Epithelial cell of proximal tubule (primary cell): Measurements from ENCODE around the gene HOXC5. TPM values are rescaled to one million over a fixed set of nuclear protein-coding genes. Genes with fewer than 3 reads are reported as not detected.
A peak's percentile ranks its signal among the peaks of the same experiment; 100 is the strongest.

Experiments used
- DNase-seq: peaks from one replicate; pipeline ENCODE4 v3.0.0-alpha.2; 2011; ENCODE audit warnings: low read depth
- H3K4me3 ChIP-seq: 2 replicates; pipeline ENCODE4 v1.5.1; 2011; ENCODE audit warnings: low read depth, mild to moderate bottlenecking, low read length
- total RNA-seq: library from RNA; depleted of rRNA; stranded (reverse); fragments of >200 nt; gene quantifications from 2 replicates; pipeline ENCODE4 v1.2.3, GENCODE V29; 2015
- TF ChIP-seq, protein P1 (sequence below): conservative IDR thresholded peaks from 2 replicates; pipeline ENCODE4 v1.5.1; 2012; ENCODE audit warnings: low read depth, mild to moderate bottlenecking, low read length

HOXC5 gene
- total RNA-seq, 1 donor from 2014 or later = 1.2 TPM

- H3K4me3 ChIP-seq = peak overlapping the region; percentile 84
- DNase-seq = no peak
- TF ChIP-seq, protein P1, sequence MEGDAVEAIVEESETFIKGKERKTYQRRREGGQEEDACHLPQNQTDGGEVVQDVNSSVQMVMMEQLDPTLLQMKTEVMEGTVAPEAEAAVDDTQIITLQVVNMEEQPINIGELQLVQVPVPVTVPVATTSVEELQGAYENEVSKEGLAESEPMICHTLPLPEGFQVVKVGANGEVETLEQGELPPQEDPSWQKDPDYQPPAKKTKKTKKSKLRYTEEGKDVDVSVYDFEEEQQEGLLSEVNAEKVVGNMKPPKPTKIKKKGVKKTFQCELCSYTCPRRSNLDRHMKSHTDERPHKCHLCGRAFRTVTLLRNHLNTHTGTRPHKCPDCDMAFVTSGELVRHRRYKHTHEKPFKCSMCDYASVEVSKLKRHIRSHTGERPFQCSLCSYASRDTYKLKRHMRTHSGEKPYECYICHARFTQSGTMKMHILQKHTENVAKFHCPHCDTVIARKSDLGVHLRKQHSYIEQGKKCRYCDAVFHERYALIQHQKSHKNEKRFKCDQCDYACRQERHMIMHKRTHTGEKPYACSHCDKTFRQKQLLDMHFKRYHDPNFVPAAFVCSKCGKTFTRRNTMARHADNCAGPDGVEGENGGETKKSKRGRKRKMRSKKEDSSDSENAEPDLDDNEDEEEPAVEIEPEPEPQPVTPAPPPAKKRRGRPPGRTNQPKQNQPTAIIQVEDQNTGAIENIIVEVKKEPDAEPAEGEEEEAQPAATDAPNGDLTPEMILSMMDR = no peak
These were observed 36.3 kb upstream of the HOXC5 start for GRCh38 chr12:53996240-53997203.

DNA sequence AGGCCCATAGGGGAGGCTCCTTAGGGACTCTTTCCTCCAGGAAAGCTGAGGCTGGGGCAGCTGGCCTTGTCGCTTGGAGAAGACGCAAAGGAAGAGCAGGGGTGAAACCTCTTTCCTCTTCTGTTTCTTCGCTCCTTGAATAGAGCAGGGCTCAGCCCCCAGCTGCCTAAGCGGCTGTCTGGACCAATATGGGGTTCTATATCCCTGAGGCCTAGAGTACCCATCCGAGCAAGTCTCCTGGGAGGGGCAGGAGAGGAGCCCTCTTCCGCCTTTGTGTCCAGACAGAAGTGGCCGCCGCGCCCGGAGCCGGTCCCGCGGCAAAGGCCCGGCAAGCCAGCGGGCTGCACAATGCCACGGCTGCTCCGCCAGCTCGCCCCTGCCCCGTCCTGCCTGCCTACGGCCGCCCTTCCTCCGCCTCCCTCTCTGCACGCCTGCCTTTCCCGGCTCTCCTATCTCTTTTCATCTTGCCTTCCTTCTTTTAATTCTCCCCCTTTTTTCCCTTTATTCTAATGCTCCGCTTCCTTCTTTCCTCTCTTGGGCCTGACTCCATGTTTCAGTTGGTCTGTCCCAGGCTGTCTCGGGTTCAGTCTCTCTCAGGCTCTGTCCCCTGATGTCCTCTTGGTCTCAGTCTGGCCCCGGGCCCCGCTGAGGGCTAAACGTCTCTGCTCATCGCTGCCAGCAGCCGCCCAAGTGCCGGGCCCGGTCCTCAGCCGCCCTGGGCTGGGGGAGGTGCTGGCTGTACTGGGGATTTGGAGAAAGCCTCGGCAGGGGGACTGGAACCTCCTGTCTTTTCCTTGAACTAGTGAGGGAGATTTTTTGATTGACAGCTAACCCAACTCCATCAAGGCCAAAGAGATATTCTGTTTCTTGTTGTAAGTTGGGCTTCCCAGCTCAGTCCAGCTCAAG is 35.4 kb upstream of the HOXC5 start:
- DNase-seq = no peak
- peak overlapping the region; percentile 84 for H3K4me3 ChIP-seq
- TF ChIP-seq, protein P1 = no peak

- peak overlapping the region; percentile 84 for H3K4me3 ChIP-seq
- DNase-seq = no peak
- TF ChIP-seq, protein P1 = no peak
These were observed 34.5 kb upstream of the HOXC5 start for GRCh38 chr12:53998110-53998899.

DNA sequence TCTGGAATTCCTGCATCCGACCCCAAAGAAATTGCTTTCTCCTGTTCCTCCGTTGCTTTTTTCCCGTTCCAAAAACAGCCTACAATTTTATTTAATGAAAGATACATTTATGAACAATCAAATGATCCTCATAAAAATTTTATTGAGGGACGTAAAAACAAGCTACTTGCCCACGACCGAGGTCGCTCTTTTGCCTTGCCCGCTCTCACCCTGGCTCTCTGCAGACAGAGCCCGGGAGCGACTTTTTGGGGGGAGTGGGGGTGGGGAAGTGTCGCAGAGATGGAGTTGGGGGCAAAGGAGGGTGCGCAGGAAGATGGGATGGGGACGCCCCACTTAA is 34.0 kb upstream of the HOXC5 start:
- TF ChIP-seq, protein P1 = no peak
- no peak for DNase-seq
- peak overlapping the region; percentile 84 for H3K4me3 ChIP-seq

DNA sequence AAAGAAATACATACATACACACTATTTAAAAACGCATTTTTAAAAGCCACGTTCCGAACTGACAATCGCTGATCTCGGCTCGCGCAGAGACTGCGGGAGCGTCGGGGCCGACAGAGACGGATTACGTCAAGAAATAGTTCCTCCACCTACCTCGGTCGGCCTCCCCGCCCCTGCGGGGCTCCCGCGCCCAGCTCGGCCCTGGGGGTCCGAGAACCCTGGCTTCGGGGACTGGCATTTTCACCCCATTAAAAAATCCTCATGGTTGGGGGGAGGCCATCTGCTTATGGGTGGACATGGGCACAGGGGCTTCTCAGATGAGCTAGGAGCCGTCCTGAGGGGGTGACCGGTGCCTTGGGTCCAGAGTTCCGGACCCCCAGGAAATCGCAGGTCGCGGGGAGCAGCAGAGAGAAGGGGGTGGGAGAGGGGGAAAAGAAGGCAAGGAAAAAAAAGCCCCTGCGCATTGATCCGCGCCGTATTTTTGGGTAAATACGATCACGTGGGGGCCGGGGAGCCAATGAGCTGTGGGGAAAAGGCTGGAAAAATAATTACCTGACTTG is 33.2 kb upstream of the HOXC5 start:
- peak overlapping the region; percentile 84 for H3K4me3 ChIP-seq
- TF ChIP-seq, protein P1 = no peak
- no peak for DNase-seq
